GM18868 (cell line): ENCODE measurements around the gene F2.

Experiments used
- ATAC-seq: cut with Tn5 transposase; IDR thresholded peaks from one replicate; pipeline ENCODE4 v1.9.1; 2021; ENCODE audit warnings: mild to moderate bottlenecking, moderate library complexity; ENCODE audit not compliant: unreplicated experiment

Gene F2

DNA sequence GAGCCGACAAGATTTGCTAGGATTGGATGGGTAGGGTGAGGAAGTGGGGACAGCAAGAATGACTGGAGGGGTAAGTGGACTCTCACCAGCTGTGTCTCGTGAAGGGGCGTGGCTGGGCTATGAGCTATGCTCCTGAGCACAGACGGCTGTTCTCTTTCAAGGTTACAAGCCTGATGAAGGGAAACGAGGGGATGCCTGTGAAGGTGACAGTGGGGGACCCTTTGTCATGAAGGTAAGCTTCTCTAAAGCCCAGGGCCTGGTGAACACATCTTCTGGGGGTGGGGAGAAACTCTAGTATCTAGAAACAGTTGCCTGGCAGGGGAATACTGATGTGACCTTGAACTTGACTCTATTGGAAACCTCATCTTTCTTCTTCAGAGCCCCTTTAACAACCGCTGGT, 19.9 kb downstream of the F2 start:
- ATAC-seq: no peak

DNA sequence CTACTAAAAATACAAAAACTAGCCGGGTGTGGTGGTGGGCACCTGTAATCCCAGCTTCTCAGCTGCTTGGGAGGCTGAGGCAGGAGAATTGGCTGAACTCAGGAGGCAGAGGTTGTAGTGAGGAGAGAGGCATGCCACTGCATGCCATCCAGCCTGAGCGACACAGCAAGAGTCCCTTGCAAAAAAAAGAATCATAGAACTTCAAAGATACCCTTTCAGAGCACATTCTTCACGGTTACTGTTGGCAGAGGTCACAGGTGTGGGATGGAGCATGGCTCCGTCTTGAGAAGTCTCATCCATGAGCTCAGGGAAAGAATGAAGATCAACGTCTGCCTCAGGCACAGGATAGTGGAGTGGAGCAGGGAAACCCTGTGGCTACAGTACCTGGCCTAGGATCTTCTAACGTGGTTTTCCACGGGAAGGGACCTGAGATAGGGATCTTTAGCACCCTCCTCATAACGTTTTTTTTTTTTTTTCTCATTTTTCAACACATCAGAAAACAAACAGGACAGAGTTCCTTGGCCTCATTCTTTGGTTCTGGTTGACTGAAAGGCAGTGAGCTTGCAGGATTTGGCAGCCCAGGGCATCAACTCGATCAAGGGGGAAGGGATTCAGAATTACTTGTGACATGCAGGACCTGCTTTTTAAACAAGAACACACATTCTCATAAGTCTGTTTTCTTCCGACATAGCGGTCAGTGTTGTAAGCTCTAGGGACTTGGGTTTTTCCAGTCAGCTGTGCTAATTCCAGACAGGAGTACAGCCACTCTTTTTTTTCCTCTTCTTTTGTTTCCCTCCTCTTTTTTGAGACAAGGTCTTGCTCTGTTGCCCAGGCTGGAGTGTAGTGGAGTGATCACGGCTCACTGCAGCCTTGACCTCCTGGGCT, 22.8 kb downstream of the F2 start:
- no peak for ATAC-seq

DNA sequence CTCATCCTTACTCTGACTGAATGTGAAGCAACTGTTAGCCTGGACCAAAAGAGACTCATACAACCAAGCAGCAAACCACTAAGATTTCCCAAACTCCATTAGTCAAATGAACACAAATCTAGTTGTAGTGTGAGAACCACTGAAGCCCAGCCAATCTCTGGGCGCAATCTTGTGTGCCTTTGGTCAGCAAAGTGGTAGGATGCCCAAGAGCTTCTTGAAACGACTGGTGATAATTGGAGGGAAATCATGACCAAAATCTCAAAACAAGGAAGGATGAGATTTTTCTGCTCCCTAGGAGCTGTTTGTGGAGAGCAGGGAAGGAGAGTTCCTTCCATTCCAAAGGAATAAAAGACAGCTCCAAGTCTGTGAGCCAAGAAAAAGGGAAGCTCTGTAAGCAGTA, 24.0 kb downstream of the F2 start:
- ATAC-seq: no peak

DNA sequence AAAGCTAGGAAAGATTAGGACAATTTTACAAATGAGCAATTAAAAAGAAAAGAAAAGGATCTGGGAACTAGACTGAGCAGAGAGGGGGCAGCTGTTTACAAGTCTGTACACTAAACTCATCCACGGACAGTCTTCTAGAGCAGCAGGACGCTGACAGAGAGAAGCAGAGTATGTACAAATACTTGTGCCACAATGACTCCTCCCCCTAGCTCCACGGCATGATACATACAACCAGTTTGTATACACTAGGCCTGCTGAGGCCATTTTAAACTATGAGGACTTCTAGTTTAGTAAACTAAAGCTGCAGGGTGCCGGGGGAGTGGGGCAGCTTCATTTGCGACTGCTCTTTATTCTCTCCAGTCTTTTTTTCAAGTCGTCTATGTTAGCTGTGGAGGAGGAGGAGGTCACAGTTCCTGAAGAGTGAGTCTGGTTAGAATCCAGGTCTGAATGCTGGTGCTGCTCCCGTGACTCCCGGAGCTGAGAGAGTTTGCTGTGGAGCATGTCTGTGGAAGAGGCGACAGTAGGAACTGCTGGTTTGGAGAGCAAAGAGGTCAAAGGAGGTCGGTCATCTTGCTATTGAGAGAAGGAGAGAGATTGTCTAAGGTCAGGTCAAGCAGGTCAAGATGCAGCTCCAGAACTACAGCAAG, 24.8 kb downstream of the F2 start:
- no peak for ATAC-seq

DNA sequence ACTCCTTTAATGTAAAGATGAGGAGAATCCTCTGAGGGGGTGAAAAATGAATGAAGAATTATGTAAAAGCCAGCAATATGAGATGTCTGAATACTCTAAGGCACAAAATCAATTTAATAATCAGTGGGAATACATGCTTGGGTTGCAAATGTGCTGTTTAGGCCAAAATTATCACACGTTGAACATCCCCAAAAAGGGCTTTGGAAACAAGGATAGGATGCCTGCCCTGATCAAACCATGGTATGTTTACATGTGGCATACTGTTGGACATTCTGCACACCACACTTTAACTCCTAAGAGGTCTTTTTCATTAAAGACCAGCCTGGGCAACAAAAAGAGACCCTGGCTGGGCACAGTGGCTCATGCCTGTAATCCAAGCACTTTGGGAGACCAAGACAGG, 26.3 kb downstream of the F2 start:
- no peak for ATAC-seq

DNA sequence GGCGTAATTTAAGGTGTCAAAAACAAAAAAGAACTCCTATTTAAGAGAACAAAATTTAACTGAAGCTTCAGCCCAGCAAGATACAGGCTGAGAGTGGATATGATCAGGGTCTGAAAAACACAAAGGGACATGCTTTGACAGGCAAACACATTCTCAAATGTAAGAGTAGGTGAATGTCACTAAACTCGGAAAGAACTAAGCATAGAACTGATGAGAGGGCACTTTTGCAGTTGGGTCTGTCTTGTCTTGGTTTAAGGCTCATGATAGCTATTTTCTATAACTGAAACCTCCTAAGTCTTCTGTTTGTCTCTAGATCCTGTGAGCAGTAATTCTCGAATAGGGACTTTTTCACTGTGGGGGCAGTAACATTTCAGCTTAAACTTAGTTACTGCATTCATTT, 27.0 kb downstream of the F2 start:
- no peak for ATAC-seq

DNA sequence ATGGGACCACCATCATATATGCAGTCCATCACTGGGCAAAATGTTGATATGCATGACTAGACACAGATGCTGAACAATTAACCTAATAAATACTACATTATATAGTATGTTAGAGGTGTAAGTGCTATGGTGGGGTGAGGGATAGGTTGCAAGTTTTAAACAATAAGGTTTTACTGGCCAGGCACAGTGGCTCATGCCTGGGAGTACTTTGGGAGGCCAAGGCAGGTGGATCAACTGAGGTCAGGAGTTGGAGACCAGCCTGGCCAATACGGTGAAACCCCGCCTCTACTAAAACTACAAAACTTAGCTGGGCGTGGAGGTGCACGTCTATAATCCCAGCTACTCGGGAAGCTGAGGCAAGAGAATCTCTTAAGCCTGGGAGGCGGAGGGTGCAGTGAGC, 28.1 kb downstream of the F2 start:
- ATAC-seq: no peak

DNA sequence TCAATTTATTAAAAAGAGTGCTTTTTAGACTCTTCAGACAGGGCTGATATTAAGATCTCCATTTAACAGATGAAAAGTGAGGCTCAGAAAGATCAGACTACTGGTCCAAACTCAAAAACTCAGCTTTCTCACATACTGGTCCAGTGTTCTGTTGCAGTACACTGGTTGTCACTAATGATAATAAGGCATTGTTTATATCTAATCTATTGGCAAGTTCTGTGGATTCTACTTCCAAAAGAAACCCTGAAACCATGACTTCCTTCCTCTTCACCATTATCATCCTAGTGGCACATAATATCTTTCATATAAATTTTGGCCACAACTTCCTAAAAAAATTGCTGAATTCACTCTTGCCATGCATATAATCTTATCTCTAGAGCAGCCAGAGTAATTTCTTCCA, 36.9 kb downstream of the F2 start:
- no peak for ATAC-seq

DNA sequence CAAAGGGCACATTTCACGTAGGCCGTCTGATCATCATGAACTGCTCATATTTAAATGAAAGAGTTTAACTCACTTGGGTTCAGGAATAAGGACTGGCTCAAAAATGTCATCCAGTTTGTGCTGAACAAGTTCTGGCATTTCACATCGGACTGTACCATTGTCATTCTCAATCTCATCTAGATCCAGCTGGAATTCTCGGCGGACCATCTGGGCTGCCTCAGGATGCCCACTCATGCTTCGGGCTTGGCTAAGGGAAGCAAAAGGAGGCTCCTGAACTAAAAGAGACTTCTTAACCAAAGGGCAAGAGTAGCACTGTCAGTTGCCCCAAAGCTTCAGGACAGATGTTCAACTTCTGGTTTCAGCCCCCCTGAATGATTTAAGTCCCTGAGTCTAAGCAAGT, 40.2 kb downstream of the F2 start:
- ATAC-seq: no peak

DNA sequence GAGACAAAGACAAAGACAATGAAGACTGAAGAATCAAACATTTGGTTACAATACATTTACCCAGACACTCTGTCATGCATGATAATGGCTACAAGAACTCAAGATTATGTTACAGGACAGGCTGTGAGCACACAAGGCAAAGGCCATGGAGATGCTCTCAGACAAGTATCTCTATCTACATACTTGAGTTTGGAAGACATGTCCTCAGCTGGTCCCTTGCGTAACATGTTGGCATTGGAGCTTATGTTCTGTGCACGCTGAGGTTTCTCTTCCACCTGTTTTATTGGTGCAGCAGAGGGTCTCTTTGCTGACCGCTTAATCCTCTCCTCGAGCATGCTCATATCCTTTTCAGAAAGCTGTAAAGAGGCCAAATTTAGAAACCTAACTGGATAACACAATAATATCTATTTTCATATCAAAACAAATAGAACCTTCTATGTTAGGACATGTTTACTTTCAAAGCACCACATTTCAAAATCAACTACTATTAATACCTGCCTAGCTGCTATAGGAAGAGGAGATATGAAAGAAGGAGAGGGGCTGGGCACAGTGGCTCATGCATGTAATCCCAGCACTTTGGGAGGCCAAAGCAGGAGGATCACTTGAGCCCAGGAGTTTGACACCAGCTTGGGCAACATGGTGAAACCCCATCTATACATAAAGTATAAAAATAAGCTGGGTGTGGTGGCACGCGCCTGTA, 41.6 kb downstream of the F2 start:
- no peak for ATAC-seq

DNA sequence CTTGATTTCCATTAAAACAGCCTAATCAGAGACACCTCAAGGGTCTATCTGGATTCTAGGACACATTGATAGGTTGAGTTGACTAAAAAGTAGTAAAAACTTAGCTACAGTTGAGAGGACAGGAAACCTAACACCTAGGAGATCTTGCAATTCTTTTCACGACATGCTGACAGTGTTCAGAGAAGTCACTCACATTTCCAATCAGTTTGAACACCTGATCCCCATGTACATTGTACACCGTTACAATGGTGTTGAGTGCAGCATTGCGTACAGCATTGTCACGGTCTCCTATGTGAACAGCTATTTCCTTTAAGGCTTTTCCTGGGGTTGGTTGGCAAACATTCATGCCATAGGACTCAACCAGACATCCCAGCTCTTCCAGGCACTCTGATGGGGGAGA, 42.8 kb downstream of the F2 start:
- no peak for ATAC-seq

DNA sequence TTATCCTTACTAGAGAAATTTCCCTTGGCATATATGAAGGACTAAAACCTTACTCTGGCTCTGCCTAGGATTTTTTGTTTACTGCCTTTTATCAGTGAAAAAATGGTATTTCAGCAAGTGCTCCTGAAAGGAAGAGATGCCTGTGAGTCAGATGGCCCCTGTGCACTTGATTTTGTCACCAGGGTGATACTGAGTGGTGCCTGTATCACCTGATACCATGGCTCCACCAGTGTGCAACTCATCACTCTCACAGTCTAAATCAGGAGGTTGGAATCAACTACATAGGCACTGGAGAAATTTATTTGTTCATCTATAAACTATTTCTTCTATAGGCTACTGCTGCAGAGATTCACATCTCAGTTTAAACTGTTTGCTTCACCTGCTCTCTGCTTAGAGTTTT, 43.2 kb downstream of the F2 start:
- ATAC-seq: no peak

DNA sequence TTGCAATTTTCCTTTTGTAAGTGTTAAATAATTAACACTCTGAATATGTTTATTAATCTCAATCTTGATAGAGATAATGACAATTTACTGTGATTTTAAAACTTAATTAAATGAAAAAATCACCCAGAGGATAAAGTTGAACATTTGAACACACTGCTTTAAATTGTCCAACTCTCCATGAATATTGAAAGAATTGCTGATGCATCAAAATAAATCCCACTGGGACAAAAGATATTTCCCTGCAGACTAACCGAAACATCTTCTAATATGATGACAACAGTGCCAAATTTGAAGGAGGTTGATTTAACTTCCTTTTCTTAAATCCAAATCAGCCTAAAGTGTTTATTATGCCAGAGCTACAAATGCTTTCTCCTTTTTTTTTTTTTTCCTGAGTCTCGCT, 47.6 kb downstream of the F2 start:
- no peak for ATAC-seq

DNA sequence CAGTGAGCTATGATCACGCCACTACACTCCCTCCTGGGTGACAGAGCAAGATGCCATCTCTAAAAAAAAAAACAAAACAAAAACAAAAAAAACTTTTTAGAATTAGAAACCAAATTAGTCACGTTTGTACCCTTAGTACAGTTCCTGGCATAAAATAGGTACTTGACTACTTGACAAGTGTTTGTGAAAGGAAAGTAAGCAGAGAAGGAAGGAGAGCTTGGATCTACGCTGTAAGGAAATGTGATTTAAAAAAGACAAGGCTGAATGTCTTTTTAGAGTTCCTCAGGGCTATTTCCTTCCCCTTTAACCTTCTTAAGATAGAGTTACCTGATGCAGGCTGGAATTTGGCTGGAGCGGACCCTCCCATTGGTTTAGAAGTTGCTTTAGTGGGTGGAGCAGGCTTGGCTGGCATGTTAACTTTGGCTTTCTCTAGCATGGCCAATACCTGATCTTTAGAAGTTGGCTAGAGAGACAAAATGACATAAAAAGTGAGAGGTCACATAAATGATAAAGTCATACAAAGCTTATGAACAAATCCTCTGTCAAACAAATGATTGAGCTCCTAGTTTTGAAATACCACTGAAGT, 50.7 kb downstream of the F2 start:
- ATAC-seq: no peak

DNA sequence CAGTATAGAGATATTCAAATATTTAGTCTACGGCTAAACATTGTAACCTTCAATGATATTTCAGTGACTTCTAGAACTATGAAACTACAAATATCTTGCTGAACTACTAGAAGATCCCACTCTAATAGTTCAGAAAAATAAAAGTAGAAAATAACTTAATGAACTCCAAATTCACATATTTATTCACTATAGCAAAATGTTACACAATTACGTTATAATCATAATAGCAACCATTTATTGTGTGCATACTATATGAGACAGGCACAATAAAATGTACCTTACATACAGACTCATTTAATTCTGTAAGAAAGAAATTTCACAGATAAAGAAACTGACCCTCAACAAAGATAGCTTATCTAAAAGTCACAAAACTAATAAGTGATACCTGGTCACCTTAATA, 57.9 kb downstream of the F2 start:
- ATAC-seq: no peak

DNA sequence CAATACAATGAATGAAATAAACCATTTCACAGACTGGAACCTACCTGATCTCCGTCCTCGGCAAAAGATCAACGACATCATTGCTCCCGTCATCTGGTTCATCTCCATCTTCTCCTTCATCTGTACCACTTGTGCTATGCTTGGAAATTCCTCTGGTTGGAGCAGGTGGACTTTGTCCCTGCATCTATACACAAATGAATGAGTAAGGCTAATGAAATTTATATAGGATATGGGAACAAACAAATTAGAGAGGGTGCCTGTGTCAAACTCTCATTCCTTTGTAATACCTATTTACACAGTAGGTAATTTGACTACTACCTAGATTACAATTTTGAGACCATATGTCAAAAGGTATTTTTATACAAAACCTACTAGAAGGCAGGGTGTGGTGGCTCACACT, 59.4 kb downstream of the F2 start:
- ATAC-seq: no peak
